GM23338 (cell line): ENCODE results near the gene SLC12A7. TPM values are rescaled to one million over a fixed set of nuclear protein-coding genes. Genes with fewer than 3 reads are reported as not detected.

Experiments used
- CREB1 ChIP-seq: fragments of 250-450 bp; sonication (Bioruptor Pico); IDR thresholded peaks from 2 replicates; pipeline ENCODE4 v1.5.0; 2020; ENCODE audit warnings: low read depth, mild to moderate bottlenecking, moderate library complexity
- CTCF ChIP-seq, 2 experiments: fragments of 200-600 bp in 1 of 2; sonication (generic) in 1 of 2; conservative IDR thresholded peaks; 2 replicates each; pipeline versions ENCODE4 v1.5.1 to v1.6.1; 2016 to 2017; ENCODE audit warnings: antibody characterized with exemption in 2 of 2, low read depth in 2 of 2, mild to moderate bottlenecking in 2 of 2, moderate library complexity in 1 of 2
- ETS1 ChIP-seq: IDR thresholded peaks from 2 replicates; pipeline ENCODE4 v1.6.1; 2016; ENCODE audit warnings: antibody characterized with exemption
- REST ChIP-seq: IDR thresholded peaks from one replicate; pipeline ENCODE4 v1.6.1; 2018; ENCODE audit warnings: antibody characterized with exemption; ENCODE audit not compliant: unreplicated experiment
- ZNF114 ChIP-seq: fragments of 250-450 bp; sonication (Bioruptor Pico); IDR thresholded peaks from 2 replicates; pipeline ENCODE4 v1.5.0; 2020; ENCODE audit warnings: mild to moderate bottlenecking, moderate library complexity
- ZNF462 ChIP-seq: fragments of 250-450 bp; sonication (Bioruptor Pico); IDR thresholded peaks from 2 replicates; pipeline ENCODE4 v1.5.0; 2020; ENCODE audit warnings: mild to moderate bottlenecking, moderate library complexity
- polyA plus RNA-seq: library from polyadenylated mRNA; unstranded; fragments of >200 nt; fragmentation: Nextera tagmentation; extraction: Ambion mirVana; gene quantifications from 2 replicates; pipeline ENCODE4 v1.2.1, GENCODE V29; 2016
- total RNA-seq: library from RNA; depleted of rRNA; stranded (reverse); fragments of >200 nt; shearing (Covaris generic); gene quantifications from 2 replicates; pipeline ENCODE4 v1.2.3, GENCODE V29; 2014

The SLC12A7 gene
- total and polyA plus RNA-seq, 2 experiments from 2014 or later: 7.4 to 32.2 TPM

- TF ChIP-seq ZNF462 (CRISPR knock-in tag): no peak
- TF ChIP-seq REST: no peak
- no peak for TF ChIP-seq ZNF114 (CRISPR knock-in tag)
- no peak for TF ChIP-seq CTCF (conservative IDR thresholded peaks at IDR 0.05; ENCODE audit: low read depth in 2 of 2)
- no peak for TF ChIP-seq ETS1
- TF ChIP-seq CREB1: no peak
These were observed 901 bp upstream of the SLC12A7 start (continued) for GRCh38 chr5:1112596-1113331.
